Measurements from ENCODE around the gene KIF2C. TPM values are rescaled to one million over a fixed set of nuclear protein-coding genes. Genes with fewer than 3 reads are reported as not detected.
"Not testable (repeated sequence)": the region's sequence is repeated elsewhere in the genome, so short reads cannot be mapped to it uniquely, and the experiment has no call there.

KIF2C gene
- total RNA-seq, 2 donors from 2014 or later, result 1.4 to 1.7 TPM

- DNase-seq, result no peak
- no peak for ATAC-seq
- H3K36me3 Mint-ChIP-seq (ENCODE audit: low read depth), result no peaks in the 10 kb centered on the region
- no peaks in the 10 kb centered on the region for H3K27me3 Mint-ChIP-seq
- H3K27ac Mint-ChIP-seq, result peak overlapping the region; percentile 79
- H3K4me3 Mint-ChIP-seq, result peak overlapping the region; percentile 91
- H3K9me3 ChIP-seq (ENCODE audit: control insufficient read depth, low read length, poor library complexity, severe bottlenecking), result no peaks in the 10 kb centered on the region
- peaks cover 51% of the 10 kb centered on the region for H3K4me1 Mint-ChIP-seq
These were observed 15.9 kb upstream of the KIF2C start for GRCh38 chr1:44723496-44724295.

DNA sequence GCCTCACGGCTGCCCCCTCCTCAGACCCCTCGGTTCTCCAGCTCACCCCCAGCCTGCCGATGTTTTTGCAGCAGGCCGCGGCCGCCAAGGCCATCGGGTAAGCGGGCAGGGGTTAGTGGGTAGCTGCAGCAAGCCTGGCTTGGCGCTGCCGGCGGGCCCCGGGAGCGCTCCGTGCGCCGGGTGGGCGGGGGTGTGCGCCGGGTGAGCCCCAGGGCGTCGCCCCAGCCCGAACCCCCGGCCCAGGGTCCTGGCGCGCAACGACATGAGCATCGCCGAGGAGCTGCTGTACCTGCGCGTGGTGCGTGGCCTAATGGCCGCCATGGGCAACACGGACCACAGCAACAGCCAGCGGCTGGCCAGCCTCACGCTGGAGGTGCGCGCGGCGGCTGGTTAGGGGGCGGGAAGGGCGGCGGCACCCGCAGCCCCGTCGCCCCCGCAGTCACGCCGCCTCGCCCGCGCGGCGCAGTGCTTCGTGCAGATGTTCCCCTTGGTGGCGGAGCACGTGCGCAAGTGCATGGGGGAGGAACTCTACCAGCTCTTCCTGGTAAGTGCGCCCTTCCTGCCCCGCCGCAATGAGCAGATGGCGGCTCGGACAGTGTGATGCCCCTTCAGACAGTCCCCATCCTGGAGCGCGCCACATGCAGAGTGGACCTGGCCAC, 15.2 kb upstream of the KIF2C start:
- H3K27me3 Mint-ChIP-seq, result no peaks in the 10 kb centered on the region
- DNase-seq, result no peak
- H3K4me1 Mint-ChIP-seq, result peaks cover 51% of the 10 kb centered on the region
- H3K36me3 Mint-ChIP-seq (ENCODE audit: low read depth), result no peaks in the 10 kb centered on the region
- no peaks in the 10 kb centered on the region for H3K9me3 ChIP-seq (ENCODE audit: control insufficient read depth, low read length, poor library complexity, severe bottlenecking)
- peak overlapping the region; percentile 89 for H3K27ac Mint-ChIP-seq
- no peak for ATAC-seq
- H3K4me3 Mint-ChIP-seq, result peak overlapping the region; percentile 91

GRCh38 chr1:44724955-44725698, 14.5 kb upstream of the KIF2C start:
- DNase-seq, result no peak
- no peak for ATAC-seq
- H3K27ac Mint-ChIP-seq, result peak overlapping the region; percentile 89
- no peaks in the 10 kb centered on the region for H3K9me3 ChIP-seq (ENCODE audit: control insufficient read depth, low read length, poor library complexity, severe bottlenecking)
- no peaks in the 10 kb centered on the region for H3K36me3 Mint-ChIP-seq (ENCODE audit: low read depth)
- peaks cover 48% of the 10 kb centered on the region for H3K4me1 Mint-ChIP-seq
- H3K4me3 Mint-ChIP-seq, result peak overlapping the region; percentile 80
- H3K27me3 Mint-ChIP-seq, result no peaks in the 10 kb centered on the region

DNA sequence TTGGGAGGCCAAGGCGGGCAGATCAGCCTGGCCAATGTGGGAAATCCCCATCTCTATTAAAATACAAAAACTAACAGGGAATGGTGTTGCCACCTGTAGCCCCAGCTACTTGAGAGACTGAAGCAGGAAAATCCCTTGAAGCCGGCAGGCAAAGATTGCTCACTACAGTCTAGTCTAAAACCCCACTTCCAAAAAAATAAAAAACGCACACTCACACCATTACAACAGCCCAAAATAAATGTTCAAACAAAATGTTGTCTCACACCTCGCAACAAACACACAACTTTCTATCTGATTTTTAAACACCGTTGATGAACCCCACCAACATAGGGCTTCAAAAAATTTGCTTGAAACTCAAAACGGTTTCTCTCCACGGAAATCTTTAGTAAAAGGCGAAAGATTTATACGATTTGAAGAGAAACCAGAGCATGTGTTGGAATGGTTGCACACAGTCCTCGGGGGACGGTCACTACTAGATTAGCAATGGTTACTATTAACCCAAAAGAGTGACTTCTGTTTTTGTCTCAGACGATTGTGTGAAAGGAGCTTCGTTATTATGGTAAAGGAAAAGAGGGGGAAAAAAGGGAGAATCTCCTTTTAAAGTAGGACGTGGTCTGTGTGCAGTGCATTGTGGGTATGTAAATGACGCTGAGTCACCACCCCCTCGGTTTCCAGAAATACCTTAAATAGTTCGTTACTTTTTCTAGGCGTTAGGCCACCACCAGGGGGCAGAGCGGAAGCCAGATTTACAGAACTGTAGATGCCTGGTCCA, 8.7 kb upstream of the KIF2C start, which contains the start of gene RNU5D-1:
Gene RNU5D-1, minus strand, starts transcription at position 430 of the 772 bp plus-strand sequence.
- ATAC-seq (peak; percentile 78), DNase-seq (peak; percentile 80 to 92 (median 81))
- Mint-ChIP-seq H3K27ac (peak within 1 kb of the TSS; percentile 99), H3K27me3 (no peaks in the 10 kb centered on the region), H3K36me3 (ENCODE audit: low read depth) (no peaks in the 10 kb centered on the region), H3K4me3 (peak within 1 kb of the TSS; percentile 83), H3K4me1 (peaks cover 26% of the 10 kb centered on the region)
- no peaks in the 10 kb centered on the region for H3K9me3 ChIP-seq (ENCODE audit: control insufficient read depth, low read length, poor library complexity, severe bottlenecking)

GRCh38 chr1:44733365-44733764, 6.3 kb upstream of the KIF2C start:
- Mint-ChIP-seq H3K4me1 (peaks cover 22% of the 10 kb centered on the region), H3K27ac (no peak overlapping the region), H3K36me3 (ENCODE audit: low read depth) (peaks cover 4% of the 10 kb centered on the region), H3K4me3 (no peak overlapping the region), H3K27me3 (no peaks in the 10 kb centered on the region)
- DNase-seq (no peak), ATAC-seq (no peak)
- no peaks in the 10 kb centered on the region for H3K9me3 ChIP-seq (ENCODE audit: control insufficient read depth, low read length, poor library complexity, severe bottlenecking)

DNA sequence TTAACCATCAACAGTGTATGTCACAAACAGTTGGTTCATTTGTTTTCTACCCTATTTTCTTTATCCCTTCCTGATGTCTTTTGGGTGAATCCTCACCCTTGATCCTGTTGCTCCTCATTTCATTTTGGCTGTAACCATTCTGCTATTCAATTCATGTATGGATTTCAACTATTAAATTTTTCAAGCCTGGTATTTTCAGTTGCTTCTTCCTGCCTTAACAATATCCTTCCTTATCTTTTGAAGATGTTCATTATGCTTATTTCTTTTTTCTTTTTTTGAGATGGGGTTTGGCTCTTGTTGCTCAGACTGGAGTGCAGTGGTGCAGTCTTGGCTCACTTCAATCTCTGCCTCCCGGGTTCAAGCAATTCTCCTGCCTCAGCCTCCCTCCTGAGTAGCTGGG, 5.9 kb upstream of the KIF2C start:
- H3K36me3 Mint-ChIP-seq (ENCODE audit: low read depth), result peaks cover 4% of the 10 kb centered on the region
- H3K27ac Mint-ChIP-seq, result peak overlapping the region; percentile 14
- no peak overlapping the region for H3K4me3 Mint-ChIP-seq

DNA sequence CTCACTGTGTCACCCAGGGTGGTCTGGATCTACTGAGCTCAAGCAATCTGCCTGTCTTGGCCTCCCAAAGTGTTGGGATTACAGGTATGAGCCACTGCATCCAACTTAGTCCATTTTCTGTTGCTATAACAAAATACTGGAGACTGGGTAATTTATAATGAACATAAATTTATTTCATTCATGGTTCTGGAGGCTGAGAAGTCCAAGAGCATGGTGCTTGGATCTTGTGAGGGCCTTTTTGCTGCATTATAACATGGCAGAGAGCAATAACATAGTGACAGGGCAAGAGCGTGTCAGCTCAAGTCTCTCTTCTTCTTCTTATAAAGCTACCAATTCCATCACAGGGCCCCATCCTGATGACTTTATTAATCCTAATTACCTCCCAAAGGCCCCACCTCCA, 3.6 kb upstream of the KIF2C start:
- no peak overlapping the region for H3K4me3 Mint-ChIP-seq
- peaks cover 15% of the 10 kb centered on the region for H3K4me1 Mint-ChIP-seq
- peak overlapping the region; percentile 54 for H3K27ac Mint-ChIP-seq
- H3K27me3 Mint-ChIP-seq, result no peaks in the 10 kb centered on the region
- H3K36me3 Mint-ChIP-seq (ENCODE audit: low read depth), result peaks cover 4% of the 10 kb centered on the region
- no peak for DNase-seq
- no peak for ATAC-seq
- H3K9me3 ChIP-seq (ENCODE audit: control insufficient read depth, low read length, poor library complexity, severe bottlenecking), result no peaks in the 10 kb centered on the region

More for the DNA sequence above, 5.9 kb upstream of the KIF2C start:
- H3K4me1 Mint-ChIP-seq, result peaks cover 22% of the 10 kb centered on the region
- H3K9me3 ChIP-seq (ENCODE audit: control insufficient read depth, low read length, poor library complexity, severe bottlenecking), result no peaks in the 10 kb centered on the region
- no peak for DNase-seq
- no peak for ATAC-seq
- no peaks in the 10 kb centered on the region for H3K27me3 Mint-ChIP-seq

DNA sequence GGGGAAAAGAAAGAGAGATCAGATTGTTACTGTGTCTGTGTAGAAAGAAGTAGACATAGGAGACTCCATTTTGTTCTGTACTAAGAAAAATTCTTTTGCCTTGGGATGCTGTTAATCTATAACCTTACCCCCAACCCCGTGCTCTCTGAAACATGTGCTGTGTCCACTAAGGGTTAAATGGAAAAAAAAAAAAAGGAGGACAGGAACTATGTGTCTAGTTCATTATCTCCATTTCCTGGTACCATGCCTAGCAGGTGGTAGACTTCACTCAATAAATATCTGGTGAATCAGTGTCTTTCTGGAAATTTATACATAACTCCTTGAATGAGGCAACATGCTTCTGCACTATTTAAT, 707 bp upstream of the KIF2C start:
- H3K4me1 Mint-ChIP-seq; H3K36me3 Mint-ChIP-seq (ENCODE audit: low read depth); DNase-seq; H3K27me3 Mint-ChIP-seq; H3K9me3 ChIP-seq (ENCODE audit: control insufficient read depth, low read length, poor library complexity, severe bottlenecking): not testable (repeated sequence)
- peak; percentile 4 for ATAC-seq
- H3K4me3 Mint-ChIP-seq, result peak overlapping the region; percentile 87
- H3K27ac Mint-ChIP-seq, result peak overlapping the region; percentile 91

DNA sequence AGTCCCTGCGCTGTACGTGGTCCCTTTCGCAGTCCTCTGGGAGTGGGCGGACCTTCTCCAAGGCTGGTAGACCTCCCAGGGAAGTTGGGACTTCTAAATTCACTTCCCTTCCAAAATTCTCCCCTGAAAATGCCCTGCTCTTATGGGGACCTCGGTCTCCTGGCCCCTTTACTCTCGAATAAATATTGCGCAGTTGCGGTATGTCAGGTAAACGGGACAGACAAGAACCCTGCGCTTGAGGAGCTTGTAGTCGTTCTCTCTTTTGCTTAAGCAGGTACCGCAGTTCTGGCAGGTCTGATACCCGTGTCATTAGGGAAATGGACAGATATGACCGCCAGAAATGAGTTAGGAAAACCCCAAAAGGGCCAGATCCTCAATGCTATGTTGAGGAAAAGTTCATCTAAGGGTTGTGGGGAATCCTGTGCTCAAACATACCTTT, 561 bp downstream of the KIF2C start:
- H3K9me3 ChIP-seq (ENCODE audit: control insufficient read depth, low read length, poor library complexity, severe bottlenecking), result no peaks in the 10 kb centered on the region
- peaks cover 4% of the 10 kb centered on the region for H3K36me3 Mint-ChIP-seq (ENCODE audit: low read depth)
- H3K27ac Mint-ChIP-seq, result peak overlapping the region; percentile 91
- DNase-seq, result no peak
- ATAC-seq, result no peak
- no peaks in the 10 kb centered on the region for H3K27me3 Mint-ChIP-seq
- peak overlapping the region; percentile 87 for H3K4me3 Mint-ChIP-seq
- H3K4me1 Mint-ChIP-seq, result peaks cover 6% of the 10 kb centered on the region

- ATAC-seq, result no peak
- no peaks in the 10 kb centered on the region for H3K9me3 ChIP-seq (ENCODE audit: control insufficient read depth, low read length, poor library complexity, severe bottlenecking)
- no peaks in the 10 kb centered on the region for H3K36me3 Mint-ChIP-seq (ENCODE audit: low read depth)
- no peak for DNase-seq
- no peak overlapping the region for H3K4me3 Mint-ChIP-seq
- H3K4me1 Mint-ChIP-seq, result peaks cover 6% of the 10 kb centered on the region
- peak overlapping the region; percentile 61 for H3K27ac Mint-ChIP-seq
- no peaks in the 10 kb centered on the region for H3K27me3 Mint-ChIP-seq
These were observed 3.6 kb downstream of the KIF2C start for GRCh38 chr1:44743211-44743610.

DNA sequence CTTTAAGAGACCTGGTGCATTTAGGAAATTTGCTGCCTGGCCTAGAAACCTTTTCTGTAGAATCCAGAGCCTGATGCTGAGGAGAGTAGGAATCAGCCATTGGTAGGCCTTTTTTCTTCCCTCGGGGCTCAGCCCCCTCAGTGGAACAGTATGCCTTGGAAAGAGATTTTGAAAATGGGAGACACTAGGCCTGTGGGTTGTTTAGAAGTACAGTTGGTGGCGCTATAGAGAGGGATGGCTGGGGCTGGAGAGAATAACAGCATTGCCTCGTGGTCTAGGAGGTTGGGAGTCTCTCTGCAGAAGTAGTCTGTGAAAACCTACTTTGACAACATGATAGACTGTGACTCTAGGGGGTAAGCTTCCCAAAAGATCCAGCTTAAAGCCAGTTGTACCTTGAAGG, 8.2 kb downstream of the KIF2C start:
- H3K4me1 Mint-ChIP-seq, result peaks cover 2% of the 10 kb centered on the region
- no peak overlapping the region for H3K27ac Mint-ChIP-seq
- no peaks in the 10 kb centered on the region for H3K27me3 Mint-ChIP-seq
- no peaks in the 10 kb centered on the region for H3K36me3 Mint-ChIP-seq (ENCODE audit: low read depth)
- no peak overlapping the region for H3K4me3 Mint-ChIP-seq
- no peaks in the 10 kb centered on the region for H3K9me3 ChIP-seq (ENCODE audit: control insufficient read depth, low read length, poor library complexity, severe bottlenecking)
- no peak for DNase-seq
- ATAC-seq, result no peak

- H3K4me3 Mint-ChIP-seq, result no peak overlapping the region
- H3K9me3 ChIP-seq (ENCODE audit: control insufficient read depth, low read length, poor library complexity, severe bottlenecking), result no peaks in the 10 kb centered on the region
- no peaks in the 10 kb centered on the region for H3K27me3 Mint-ChIP-seq
- no peak overlapping the region for H3K27ac Mint-ChIP-seq
- no peaks in the 10 kb centered on the region for H3K36me3 Mint-ChIP-seq (ENCODE audit: low read depth)
- ATAC-seq (no peak), DNase-seq (no peak)
- H3K4me1 Mint-ChIP-seq, result peaks cover 2% of the 10 kb centered on the region
These were observed 17.8 kb downstream of the KIF2C start for GRCh38 chr1:44757420-44757819.

- DNase-seq (no peak), ATAC-seq (no peak)
- Mint-ChIP-seq H3K4me3 (no peak overlapping the region), H3K36me3 (ENCODE audit: low read depth) (no peaks in the 10 kb centered on the region), H3K27me3 (no peaks in the 10 kb centered on the region), H3K27ac (no peak overlapping the region), H3K4me1 (peaks cover 8% of the 10 kb centered on the region)
- H3K9me3 ChIP-seq (ENCODE audit: control insufficient read depth, low read length, poor library complexity, severe bottlenecking), result no peaks in the 10 kb centered on the region
These were observed 19.4 kb downstream of the KIF2C start for GRCh38 chr1:44759077-44759476.

Data from T-helper 17 cell (primary cell).